Measurements from ENCODE around the gene PAX5.

Gene PAX5

GRCh38 chr9:36934478-36935065 lies 99.5 kb downstream of the PAX5 start:
- Histone ChIP-seq H3K79me2 (ENCODE audit: insufficient read depth, low read depth) (no peaks in the 10 kb centered on the region), H3K36me3 (ENCODE audit: insufficient read depth) (no peaks in the 10 kb centered on the region), H3K27ac (no peak overlapping the region), H3K9ac (no peak overlapping the region), H2AFZ (ENCODE audit: low read depth) (no peak overlapping the region), H3K27me3 (ENCODE audit: insufficient read depth, low read depth) (no peaks in the 10 kb centered on the region), H4K20me1 (ENCODE audit: insufficient read depth) (no peaks in the 10 kb centered on the region), H3K4me3 (IDR thresholded peaks at IDR 0.05; ENCODE audit: insufficient read depth, low read depth, low read length) (no peak overlapping the region), H3K4me1 (ENCODE audit: low read depth, poor library complexity, severe bottlenecking) (no peaks in the 10 kb centered on the region), H3K4me2 (no peak overlapping the region)
- TF ChIP-seq CTCF (conservative IDR thresholded peaks at IDR 0.05; ENCODE audit: low read depth, low read length) = no peak

GRCh38 chr9:36933676-36934215 lies 100.3 kb downstream of the PAX5 start:
- no peaks in the 10 kb centered on the region for H3K4me1 ChIP-seq (ENCODE audit: low read depth, poor library complexity, severe bottlenecking)
- H3K9ac ChIP-seq = no peak overlapping the region
- TF ChIP-seq CTCF (conservative IDR thresholded peaks at IDR 0.05; ENCODE audit: low read depth, low read length) = no peak
- H3K27ac ChIP-seq = no peak overlapping the region
- H3K79me2 ChIP-seq (ENCODE audit: insufficient read depth, low read depth) = no peaks in the 10 kb centered on the region
- no peaks in the 10 kb centered on the region for H3K27me3 ChIP-seq (ENCODE audit: insufficient read depth, low read depth)
- no peak overlapping the region for H2AFZ ChIP-seq (ENCODE audit: low read depth)
- no peaks in the 10 kb centered on the region for H3K36me3 ChIP-seq (ENCODE audit: insufficient read depth)
- H3K4me3 ChIP-seq (IDR thresholded peaks at IDR 0.05; ENCODE audit: insufficient read depth, low read depth, low read length) = no peak overlapping the region
- no peaks in the 10 kb centered on the region for H4K20me1 ChIP-seq (ENCODE audit: insufficient read depth)
- no peak overlapping the region for H3K4me2 ChIP-seq

GRCh38 chr9:36932198-36932597 lies 101.9 kb downstream of the PAX5 start:
- no peak for TF ChIP-seq CTCF (conservative IDR thresholded peaks at IDR 0.05; ENCODE audit: low read depth, low read length)
- no peaks in the 10 kb centered on the region for H3K4me1 ChIP-seq (ENCODE audit: low read depth, poor library complexity, severe bottlenecking)
- H2AFZ ChIP-seq (ENCODE audit: low read depth) = no peak overlapping the region
- H3K36me3 ChIP-seq (ENCODE audit: insufficient read depth) = no peaks in the 10 kb centered on the region
- H3K27me3 ChIP-seq (ENCODE audit: insufficient read depth, low read depth) = no peaks in the 10 kb centered on the region
- no peaks in the 10 kb centered on the region for H4K20me1 ChIP-seq (ENCODE audit: insufficient read depth)
- H3K4me2 ChIP-seq = no peak overlapping the region
- H3K79me2 ChIP-seq (ENCODE audit: insufficient read depth, low read depth) = no peaks in the 10 kb centered on the region
- no peak overlapping the region for H3K9ac ChIP-seq
- H3K4me3 ChIP-seq (IDR thresholded peaks at IDR 0.05; ENCODE audit: insufficient read depth, low read depth, low read length) = no peak overlapping the region
- no peak overlapping the region for H3K27ac ChIP-seq

GRCh38 chr9:36930941-36931340 lies 103.1 kb downstream of the PAX5 start:
- no peak overlapping the region for H3K9ac ChIP-seq
- H4K20me1 ChIP-seq (ENCODE audit: insufficient read depth) = no peaks in the 10 kb centered on the region
- H3K4me2 ChIP-seq = no peak overlapping the region
- H3K36me3 ChIP-seq (ENCODE audit: insufficient read depth) = no peaks in the 10 kb centered on the region
- TF ChIP-seq CTCF (conservative IDR thresholded peaks at IDR 0.05; ENCODE audit: low read depth, low read length) = no peak
- no peak overlapping the region for H3K4me3 ChIP-seq (IDR thresholded peaks at IDR 0.05; ENCODE audit: insufficient read depth, low read depth, low read length)
- no peaks in the 10 kb centered on the region for H3K79me2 ChIP-seq (ENCODE audit: insufficient read depth, low read depth)
- no peaks in the 10 kb centered on the region for H3K27me3 ChIP-seq (ENCODE audit: insufficient read depth, low read depth)
- H3K27ac ChIP-seq = no peak overlapping the region
- no peak overlapping the region for H2AFZ ChIP-seq (ENCODE audit: low read depth)
- no peaks in the 10 kb centered on the region for H3K4me1 ChIP-seq (ENCODE audit: low read depth, poor library complexity, severe bottlenecking)

Measured in KMS-11 (cell line).